HG03439 (cell line): ENCODE measurements around the gene PADI6.

Source experiments
- ATAC-seq: cut with Tn5 transposase; IDR thresholded peaks from one replicate; pipeline ENCODE4 v1.9.1; 2021; ENCODE audit warnings: mild to moderate bottlenecking, moderate library complexity; ENCODE audit not compliant: unreplicated experiment

PADI6 gene

GRCh38 chr1:17356387-17357026 is 15.5 kb upstream of the PADI6 start:
- no peak for ATAC-seq

DNA sequence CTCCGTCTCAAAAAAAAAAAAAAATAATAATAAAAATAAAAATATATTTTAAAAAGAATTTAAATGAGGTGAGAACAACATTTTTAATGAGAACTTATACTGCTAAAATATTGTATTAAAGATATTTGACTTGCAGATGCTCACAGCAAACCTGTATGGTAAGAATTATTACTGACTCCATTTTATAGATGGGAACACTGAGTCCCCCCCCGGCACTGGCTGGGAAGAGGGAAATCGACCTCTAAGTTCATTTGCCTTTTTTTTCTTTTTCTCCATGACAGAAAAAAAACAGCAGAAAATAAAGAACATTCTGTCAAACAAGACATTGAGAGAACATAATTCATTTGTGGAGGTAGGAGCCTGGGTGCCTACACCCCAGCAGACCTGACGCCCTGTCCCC is 13.4 kb upstream of the PADI6 start:
- ATAC-seq, result no peak

DNA sequence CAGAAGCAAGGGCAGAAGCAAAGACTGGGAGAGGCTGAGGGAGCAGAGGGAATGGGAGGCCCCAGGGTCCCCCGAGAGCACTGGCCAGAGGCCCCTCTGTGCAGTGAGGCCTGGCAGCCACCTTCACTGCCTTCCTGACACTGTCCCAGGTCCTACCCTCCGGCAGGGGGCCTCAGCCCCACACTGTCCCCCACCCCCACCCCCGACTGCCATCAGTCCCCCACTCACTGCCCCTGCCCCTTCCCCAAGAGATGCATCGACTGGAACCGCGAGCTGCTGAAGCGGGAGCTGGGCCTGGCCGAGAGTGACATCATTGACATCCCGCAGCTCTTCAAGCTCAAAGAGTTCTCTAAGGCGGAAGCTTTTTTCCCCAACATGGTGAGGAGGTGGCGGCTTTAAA is 13.0 kb upstream of the PADI6 start:
- ATAC-seq, result no peak

GRCh38 chr1:17359808-17360207 is 12.2 kb upstream of the PADI6 start:
- no peak for ATAC-seq

GRCh38 chr1:17360272-17360956 is 11.6 kb upstream of the PADI6 start:
- no peak for ATAC-seq

GRCh38 chr1:17361687-17362086 is 10.3 kb upstream of the PADI6 start:
- no peak for ATAC-seq

- no peak for ATAC-seq
These were observed 8.6 kb upstream of the PADI6 start for GRCh38 chr1:17363351-17363750.

DNA sequence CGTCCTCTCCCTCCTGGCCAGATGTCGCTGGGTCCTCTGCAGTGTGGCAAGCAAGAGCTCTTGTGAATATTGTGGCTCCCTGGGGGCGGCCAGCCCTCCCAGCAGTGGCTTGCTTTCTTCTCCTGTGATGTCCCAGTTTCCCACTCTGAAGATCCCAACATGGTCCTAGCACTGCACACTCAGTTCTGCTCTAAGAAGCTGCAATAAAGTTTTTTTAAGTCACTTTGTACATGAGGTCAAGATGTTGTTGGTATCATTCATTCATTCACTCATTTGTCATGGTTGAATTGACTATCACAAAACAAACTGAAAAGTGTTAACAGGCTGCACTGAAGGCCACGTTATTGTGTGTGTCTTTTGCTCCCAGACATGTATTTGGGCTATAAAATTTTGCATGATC is 8.2 kb upstream of the PADI6 start:
- no peak for ATAC-seq

DNA sequence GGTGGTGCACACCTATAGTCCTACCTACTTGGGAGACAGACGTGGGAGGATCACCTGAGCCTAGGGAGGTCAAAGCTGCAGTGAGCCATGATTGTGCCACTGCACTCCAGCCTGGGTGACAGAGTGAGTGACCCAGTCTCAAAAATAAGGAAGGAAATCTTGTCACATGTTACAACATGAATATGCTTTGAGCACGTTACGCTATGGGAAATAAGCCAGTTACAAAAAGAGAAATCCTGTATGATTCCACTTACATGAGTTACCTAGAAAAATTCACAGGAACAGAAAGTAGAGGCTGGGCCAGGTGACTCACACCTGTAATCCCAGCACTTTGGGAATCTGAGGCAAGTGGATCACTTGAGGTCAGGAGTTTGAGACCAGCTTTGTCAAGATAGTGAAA is 6.7 kb upstream of the PADI6 start:
- ATAC-seq, result no peak

GRCh38 chr1:17369466-17369865 is 2.5 kb upstream of the PADI6 start:
- ATAC-seq, result no peak

GRCh38 chr1:17370618-17371017 is 1.4 kb upstream of the PADI6 start:
- no peak for ATAC-seq

DNA sequence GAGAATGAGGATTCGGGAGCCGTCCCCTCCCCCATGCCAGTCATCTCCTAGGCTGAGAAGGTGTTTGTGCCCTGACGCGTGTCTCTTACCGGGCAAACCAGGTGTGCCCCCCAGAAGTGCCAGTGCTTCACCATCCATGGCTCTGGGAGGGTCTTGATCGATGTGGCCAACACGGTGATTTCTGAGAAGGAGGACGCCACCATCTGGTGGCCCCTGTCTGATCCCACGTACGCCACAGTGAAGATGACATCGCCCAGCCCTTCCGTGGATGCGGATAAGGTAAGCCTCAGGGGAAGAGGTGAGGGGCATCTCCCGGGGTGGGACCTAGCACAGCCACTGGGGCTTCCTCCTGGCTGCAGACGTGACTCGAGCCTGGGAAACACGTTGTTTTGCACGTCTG is 959 bp downstream of the PADI6 start:
- ATAC-seq, result no peak

- no peak for ATAC-seq
These were observed 3.7 kb downstream of the PADI6 start for GRCh38 chr1:17375651-17376050.

DNA sequence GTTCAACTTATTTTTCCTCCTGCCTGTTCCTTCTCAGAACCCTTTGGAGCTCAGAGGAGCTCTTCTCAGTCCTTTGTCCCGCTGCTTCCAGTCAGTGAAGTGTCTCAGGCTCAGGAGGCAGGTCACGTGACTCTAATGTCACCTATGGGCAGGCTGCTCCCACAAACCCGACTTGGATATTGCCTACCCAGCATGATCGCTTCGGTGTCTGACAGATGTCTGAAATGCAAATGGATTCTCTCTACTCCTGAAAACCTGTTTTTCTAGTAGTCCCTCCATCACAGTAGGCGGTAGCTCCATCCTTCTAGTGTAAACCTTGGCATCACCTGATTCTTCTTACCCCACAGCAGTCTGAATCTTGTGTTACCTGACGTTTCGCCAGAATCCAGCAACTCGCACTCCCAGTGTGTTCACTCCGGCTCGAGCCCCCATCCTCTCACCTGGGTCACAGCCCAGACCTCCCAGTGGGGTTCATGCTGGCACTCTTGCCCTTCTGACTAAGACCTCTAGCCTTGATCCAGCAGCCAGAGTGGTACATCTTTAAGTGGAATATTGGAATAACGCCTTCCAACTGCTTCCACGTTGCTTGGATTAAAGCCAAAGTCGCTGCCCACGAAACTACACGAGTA is 5.4 kb downstream of the PADI6 start:
- ATAC-seq, result no peak

DNA sequence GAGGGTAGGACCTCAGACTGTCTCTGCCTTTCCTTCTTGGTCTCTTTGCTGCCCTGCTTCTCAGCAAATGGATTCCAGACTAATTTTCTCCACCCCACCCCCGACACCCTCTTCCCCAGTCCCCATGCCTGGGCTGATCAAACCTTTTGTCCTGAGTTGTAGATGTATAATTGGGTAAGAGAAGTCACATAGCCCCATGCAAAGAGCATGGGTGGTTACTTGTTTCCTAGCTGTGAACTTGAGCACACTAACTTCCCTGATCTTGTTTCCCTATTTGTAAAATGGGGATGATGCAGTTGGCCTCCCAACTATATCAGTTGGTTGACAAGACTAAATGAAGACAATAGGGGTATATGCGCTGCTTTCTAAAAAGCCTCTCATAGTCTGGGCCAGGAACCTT is 9.2 kb downstream of the PADI6 start:
- no peak for ATAC-seq

GRCh38 chr1:17392199-17392740 is 20.3 kb downstream of the PADI6 start:
- no peak for ATAC-seq

GRCh38 chr1:17393230-17393629 is 21.2 kb downstream of the PADI6 start:
- no peak for ATAC-seq

- no peak for ATAC-seq
These were observed 26.1 kb downstream of the PADI6 start for GRCh38 chr1:17397910-17398695.

- no peak for ATAC-seq
These were observed 28.8 kb downstream of the PADI6 start for GRCh38 chr1:17400725-17401341.

DNA sequence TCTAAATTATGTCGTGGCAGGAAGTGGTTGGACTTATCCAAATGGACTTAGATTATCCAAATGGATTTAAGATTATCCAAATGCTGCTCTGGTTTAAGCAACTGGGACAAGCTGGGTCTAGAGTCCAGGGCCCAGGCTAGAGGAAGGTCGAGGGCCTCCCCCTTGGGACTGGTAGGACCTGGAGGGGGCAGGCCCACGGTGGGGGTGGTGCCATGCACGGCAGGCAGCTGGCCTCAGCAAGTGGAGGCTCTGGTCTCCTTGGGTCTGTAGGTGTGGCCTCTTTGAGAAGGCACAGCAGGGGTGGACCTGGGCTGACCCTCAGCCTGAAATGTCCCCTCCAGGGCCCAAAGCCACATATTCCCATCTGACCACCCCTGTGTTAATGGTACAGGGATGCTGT is 29.8 kb downstream of the PADI6 start:
- ATAC-seq, result no peak

DNA sequence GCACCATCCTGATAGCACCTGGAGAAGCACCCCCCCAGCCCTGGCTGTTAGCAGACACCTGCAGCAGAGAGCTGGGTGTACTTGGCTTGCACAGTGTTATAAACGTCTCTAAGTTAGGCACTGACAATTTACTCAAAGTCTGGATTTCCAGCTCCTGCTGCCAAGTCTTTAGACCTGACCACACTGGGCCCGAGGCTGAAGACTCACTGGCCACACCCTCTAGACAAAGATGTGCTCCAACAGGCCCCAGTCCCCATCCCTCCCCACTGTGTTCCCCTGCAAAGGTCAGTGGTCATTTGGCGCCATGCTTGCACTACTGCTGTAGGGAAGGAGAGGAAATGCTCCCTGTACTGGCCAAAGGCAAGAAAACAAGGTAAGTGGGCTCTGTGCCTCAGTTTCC is 31.1 kb downstream of the PADI6 start:
- no peak for ATAC-seq
